HG02981 (cell line): ENCODE results near the gene NANOS2.

Experiments
- ATAC-seq: cut with Tn5 transposase; IDR thresholded peaks from one replicate; pipeline ENCODE4 v1.9.1; 2021; ENCODE audit warnings: mild to moderate bottlenecking, moderate library complexity; ENCODE audit not compliant: unreplicated experiment

Gene NANOS2

DNA sequence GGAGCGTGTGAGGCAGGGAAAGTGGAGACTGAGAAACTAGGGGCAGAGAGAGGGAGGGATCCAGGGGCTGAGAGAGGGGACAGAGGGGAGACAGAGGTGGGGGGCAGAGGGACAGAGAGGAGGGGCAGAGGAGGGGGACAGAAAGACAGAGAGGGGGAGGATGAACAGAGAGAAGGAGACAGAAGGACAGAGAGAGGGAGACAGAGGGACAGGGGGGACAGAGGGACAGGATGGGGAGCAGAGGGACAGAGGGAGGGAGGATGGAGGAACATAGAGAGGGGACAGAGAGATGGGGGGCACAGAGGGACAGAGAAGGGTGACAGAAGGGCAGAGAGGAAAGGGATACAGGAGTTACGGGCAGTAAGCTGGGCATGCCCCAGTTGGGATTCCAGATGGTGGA is 14.7 kb upstream of the NANOS2 start:
- ATAC-seq = no peak

DNA sequence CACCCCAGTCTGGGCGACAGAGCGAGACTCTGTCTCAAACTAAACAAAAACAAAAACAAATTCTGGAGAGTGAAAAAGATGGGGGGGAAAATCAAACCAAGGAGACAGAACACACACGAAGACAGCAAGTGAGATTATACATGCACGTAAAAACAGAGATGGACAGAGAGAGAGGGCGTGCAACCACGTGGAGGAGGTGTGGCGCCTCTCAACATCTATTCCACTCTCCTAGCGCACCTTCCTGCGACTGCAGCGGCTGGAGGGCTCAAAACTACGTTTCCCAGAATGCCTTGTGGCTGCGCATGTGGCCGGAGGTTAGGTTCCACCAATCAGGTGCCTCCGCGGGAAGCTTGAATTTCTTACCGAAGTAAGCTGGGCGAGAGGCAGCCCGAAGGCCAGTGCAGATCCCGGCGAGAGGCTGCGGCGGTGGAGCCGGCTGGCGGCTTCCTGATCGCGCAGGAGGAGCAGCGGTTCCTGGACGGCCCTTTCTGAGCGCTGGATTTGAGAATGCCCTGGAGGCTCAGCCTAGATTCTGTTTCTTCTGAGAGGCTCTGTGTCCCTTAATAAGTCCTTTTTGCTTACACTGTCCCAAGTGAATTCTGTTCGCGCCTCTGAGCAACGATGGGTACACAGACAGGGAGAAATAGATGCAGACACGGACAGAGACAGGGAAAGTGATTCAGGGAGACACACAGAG is 13.1 kb upstream of the NANOS2 start:
- ATAC-seq = peak; percentile 59

DNA sequence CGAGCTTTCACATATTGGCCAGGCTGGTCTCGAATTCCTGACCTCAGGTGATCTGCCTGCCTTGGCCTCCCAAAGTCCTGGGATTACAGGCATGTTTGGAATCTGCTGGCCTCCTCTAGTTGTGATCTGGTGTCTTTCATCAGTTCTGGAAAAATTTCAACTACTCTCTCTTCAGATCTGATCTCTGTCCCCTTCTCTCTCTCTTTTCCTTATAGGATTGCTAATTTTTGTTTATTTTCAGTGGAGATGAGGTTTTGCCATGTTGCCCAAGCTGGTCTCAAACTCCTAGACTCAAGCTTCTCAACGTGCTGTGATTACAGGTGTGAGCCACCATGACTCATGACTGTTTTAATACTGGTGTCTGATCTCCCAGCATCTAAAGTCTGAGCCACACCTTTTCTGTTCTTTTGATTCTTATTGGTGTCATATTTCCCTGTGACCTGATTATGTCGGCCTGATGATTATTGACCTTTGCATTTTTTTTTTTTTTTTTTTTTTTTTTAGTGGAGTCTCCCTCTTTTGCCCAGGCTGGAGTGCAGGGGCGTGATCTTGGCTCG is 10.4 kb upstream of the NANOS2 start:
- no peak for ATAC-seq

GRCh38 chr19:45922281-45922680 is 7.7 kb upstream of the NANOS2 start:
- no peak for ATAC-seq

GRCh38 chr19:45920458-45920857 is 5.9 kb upstream of the NANOS2 start:
- ATAC-seq = no peak

DNA sequence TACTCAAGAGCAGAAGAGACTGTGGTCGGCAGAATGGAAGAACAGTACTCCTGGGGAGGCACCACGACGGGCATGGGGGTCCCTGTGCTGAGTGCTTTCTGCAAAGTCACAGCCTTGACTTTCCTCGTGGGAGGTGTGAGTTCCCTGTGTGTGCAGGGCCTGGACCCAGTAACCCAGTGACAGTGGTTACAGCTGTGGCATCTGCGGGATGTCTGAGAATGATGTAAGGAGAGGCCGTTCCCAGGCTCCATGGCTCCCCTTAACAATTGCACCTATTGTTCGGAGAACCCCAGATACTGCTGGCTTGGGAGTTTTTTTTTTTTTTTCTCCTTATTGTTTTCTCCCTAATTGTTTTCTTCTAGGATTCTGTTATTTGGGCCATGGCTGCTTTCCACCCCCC is 5.1 kb upstream of the NANOS2 start:
- ATAC-seq = no peak

DNA sequence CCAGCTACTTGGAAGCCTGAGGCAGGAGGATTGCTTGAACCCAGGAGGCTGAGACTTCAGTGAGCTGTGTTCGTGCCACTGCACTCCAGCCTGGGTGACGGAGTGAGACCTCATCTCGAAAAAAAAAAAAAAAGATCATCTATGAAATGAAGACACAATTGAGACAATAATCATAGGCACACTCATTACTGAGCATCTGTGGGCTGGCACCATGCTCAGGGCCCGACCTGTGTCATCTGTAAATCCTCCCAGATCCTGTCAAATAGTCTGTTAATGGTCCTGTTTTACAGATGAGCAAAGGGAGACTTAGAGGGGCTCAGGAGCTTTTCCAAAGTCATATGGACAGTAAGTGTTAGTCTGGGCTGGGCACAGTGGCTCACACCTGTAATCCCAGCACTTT is 4.1 kb upstream of the NANOS2 start:
- ATAC-seq = no peak

DNA sequence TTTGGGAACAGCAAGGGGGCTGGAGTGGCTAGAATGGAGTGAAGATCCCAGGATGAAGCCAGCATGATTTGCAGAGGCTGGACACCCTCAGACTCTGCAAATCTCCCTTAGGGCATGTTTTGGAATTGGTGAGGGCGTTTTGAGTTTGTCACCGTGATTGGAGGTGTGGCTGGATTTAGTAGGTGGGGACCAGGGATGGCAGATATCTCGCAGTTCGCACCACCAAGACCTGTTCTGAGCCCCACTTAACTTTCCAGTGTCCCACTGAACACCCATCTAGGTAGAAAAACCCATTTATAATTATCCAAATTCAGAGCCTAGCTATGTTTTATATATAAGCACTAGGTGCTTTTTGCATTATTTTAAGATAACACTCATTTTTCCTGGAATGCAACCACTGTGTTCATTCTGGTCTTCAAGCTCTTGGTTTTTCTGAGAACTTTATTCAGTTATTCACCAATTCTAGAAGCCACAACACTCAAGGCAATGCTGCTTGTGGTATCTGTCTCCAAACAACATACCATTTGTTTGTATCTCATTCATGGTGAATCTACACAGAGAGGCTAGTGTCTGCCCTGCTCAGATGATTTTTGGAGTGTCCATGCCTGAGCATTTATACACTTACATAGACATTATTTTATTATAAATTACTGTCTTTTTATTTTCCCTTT is 3.0 kb upstream of the NANOS2 start:
- ATAC-seq = no peak

- no peak for ATAC-seq
Observed at GRCh38 chr19:45911291-45911690, 3.3 kb downstream of the NANOS2 start.

- no peak for ATAC-seq
Observed at GRCh38 chr19:45908956-45909355, 5.6 kb downstream of the NANOS2 start.

DNA sequence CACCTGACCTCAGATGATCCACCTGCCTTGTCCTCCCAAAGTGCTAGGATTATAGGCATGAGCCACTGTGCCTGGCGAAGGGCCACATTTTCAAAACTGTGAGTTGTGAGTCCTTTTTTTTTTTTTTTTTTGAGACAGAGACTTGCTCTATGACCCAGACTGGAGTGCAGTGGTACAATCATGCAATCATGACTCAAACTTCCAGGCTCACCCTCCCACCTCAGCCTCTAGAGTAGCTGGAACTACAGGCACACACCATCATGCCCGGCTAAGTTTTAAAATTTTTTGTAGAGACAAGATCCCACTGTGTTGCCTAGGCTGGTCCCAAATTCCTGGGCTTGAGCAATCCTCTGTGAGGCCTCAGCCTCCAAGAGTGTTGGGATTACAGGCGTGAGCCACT is 8.4 kb downstream of the NANOS2 start:
- ATAC-seq = no peak

GRCh38 chr19:45905011-45905410 is 9.6 kb downstream of the NANOS2 start:
- ATAC-seq = no peak

DNA sequence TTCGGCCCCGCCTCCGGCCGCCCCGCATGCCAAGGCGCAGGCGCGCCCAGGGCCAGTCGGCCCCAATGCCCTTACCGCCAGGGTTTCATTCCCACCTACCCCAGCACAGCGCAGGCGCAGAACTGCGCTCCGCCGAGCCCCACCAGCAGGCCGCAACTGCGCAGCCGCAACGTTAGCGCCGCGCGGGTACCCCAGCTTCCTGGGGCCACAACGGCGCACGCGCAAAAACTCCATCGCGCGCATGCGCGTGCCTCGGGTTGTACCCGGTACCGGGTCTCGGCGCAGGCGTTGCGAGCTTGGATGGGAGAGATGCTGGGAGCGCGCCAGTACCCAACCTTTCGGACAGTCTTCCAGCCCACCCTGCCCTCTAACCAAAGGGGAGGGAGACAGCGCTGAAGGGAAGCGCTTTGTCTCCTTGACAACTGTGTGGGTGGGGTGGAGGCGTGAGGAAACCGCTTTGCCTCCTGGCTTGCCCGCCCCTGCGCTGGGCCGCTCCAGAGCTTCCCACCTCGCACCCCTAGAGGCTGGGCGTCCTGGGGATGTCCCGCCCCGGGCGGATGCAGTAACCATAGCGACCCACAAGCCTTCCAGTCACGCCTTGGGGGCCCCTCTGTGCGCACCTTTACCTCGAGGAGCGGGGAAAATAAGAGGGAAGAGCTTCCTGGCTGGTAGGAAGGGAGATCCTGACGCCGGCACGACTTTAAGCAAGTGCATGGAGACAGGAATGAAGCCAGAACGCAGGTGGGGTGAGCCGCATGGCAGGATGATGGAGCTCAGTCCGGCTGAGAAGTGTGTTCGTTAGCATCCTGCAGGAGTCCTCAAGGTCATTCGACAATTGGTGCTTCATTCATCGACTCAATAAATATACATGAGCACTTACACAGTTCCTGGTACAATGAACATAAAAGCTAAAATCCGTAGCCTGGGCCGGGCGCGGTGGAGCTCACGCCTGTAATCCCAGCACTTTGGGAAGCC is 11.6 kb downstream of the NANOS2 start:
- peak; percentile 90 for ATAC-seq

DNA sequence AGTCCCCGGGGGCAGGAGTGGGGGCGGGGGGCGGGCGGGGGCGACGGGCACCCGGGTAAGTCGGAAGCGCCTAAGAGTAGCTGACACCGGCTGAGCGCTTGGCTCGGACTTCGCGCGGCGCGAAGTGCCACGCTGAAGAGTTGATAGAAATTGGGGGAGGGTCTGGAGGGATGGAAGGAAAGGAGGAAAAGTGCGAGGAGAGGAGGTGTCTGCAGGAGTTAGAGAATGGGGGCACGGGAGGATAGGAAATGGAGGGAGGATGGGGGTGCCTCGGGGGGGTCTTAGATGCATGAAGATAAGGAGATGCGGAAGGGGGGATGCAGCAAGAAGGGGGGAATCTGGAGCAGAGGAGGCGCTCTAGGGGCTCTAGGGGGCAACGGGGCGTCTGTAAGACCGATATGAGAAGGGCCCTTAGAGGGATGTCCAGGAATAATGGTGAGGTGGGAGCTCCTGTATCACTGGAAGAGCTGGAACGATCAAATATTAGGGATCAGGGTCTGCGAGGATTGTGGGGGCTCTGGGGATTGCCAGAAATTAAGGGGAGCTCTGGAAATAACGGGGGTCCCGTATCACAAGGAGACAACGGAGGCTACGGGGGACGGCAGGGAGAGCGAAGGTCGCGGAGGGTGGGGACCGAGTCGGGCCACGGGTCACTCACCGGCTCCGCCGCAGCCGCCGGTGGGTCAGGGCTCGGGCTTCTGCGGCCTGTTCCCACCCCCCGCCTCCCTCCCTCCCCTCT is 12.5 kb downstream of the NANOS2 start, which contains the start of gene MYPOP:
Gene MYPOP (minus strand): TSS at position 702 of the 739 bp plus-strand sequence. CDS start 840 bp downstream, outside the sequence.
- ATAC-seq = no peak

DNA sequence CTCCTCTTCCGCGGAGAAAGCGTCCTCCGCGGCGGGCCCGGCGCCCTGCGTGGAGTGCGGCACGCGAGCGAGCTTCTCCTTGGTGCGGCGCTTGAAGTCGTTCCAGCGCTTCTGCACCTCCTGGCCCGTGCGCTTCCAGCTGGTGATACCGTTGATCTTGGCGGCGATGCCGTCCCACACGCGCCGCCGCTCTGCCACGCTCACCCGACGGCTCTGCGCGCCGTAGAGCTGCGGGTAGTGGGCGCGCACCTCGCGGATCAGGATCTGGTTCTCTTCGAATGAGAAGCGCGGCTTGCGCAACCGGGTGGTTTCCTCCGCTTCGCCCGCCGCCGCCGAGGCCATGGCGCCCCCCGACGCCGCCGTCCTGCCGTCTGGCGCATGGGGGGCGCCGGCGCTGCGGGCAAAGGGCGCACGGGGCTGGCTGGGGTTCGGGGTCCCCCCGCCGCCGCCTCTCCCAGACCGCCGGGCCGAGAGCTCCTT is 13.1 kb downstream of the NANOS2 start:
- ATAC-seq = no peak

DNA sequence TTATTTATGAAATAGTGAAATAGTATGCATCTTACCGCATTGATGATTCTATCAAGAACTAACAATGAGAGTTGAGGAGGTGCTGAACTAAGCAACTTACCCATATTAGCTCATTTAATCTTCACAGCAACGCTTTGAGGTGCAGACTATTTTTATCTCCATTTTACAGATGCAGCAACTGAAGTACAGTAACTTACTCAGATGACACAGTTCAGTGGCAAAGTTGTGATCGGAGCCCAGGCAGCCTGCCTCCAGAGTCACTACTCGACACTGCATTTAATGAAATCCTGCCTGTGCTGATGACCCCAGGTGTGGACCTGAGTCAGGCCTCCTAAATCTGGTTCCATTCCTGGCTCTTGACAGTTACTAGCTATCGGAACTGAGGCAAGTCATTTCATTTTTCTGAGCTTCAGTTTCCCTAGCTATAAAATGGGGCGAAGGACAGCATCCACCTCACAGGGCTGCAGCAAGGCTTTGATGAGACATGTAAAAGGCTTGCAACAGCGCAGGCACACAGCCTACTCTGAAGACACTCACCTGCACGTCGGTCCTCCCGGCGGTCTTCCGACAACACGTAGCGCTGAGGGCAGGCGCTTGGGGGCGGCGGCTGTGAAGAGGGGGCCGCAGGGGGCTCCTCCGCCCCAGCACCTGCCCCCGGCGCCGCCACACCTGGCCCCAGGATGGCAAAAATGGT is 13.7 kb downstream of the NANOS2 start:
- no peak for ATAC-seq

GRCh38 chr19:45899919-45900589 is 14.5 kb downstream of the NANOS2 start:
- no peak for ATAC-seq

GRCh38 chr19:45899253-45899652 is 15.3 kb downstream of the NANOS2 start:
- no peak for ATAC-seq

DNA sequence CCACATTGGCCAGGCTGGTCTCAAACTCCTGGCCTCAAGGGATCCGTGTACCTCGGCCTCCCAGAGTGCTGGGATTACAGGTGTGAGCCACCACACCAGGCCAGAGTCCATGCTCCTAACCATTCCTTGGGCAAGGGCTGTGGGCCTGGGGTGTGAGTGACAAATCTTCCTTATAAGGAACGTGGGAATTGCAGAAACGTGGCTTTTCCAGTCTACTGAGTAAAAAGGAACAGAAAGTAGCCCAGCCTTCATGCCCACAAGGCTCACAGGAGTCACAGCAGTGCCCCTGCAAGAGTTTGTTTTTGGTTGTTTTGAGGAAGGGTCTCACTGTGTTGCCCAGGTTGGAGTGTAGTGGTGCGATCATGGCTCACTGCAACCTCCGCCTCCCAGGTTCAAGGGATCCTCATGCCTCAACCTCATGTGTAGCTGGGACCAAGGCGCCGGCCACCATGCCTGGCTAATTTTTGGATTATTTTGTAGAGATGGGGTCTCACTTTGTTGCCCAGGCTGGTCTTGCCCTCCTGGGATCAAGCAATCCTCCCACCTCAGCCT is 17.2 kb downstream of the NANOS2 start:
- ATAC-seq = no peak
